Fibroblast of the aortic adventitia (primary cell): Measurements from ENCODE around the gene CCL23. TPM values are rescaled to one million over a fixed set of nuclear protein-coding genes. Genes with fewer than 3 reads are reported as not detected.

Source experiments
- DNase-seq: peaks from one replicate; pipeline ENCODE4 v3.0.0-alpha.2; 2010; ENCODE audit warnings: low read depth
- H3K4me3 ChIP-seq: 2 replicates; pipeline ENCODE4 v1.5.1; 2011; ENCODE audit warnings: low read depth, mild to moderate bottlenecking, control low read depth, low read length, moderate library complexity
- CTCF ChIP-seq: IDR thresholded peaks from 2 replicates; pipeline ENCODE4 v1.5.1; 2011; ENCODE audit warnings: mild to moderate bottlenecking, low read length, control low read depth, inconsistent platforms; ENCODE audit not compliant: insufficient read depth
- total RNA-seq: library from RNA; depleted of rRNA; stranded (reverse); fragments of >200 nt; gene quantifications from 2 replicates; pipeline ENCODE4 v1.2.3, GENCODE V29; 2012; ENCODE audit warnings: low replicate concordance

CCL23 gene
- total RNA-seq, 1 donor, result not detected

- peak; percentile 13 for DNase-seq
- TF ChIP-seq CTCF, result peak; percentile 30
- H3K4me3 ChIP-seq, result no peak overlapping the region
Observed at GRCh38 chr17:36008998-36009665, 8.6 kb downstream of the CCL23 start.

GRCh38 chr17:36004594-36005108 lies 13.1 kb downstream of the CCL23 start:
- DNase-seq, result no peak
- H3K4me3 ChIP-seq, result no peak overlapping the region
- no peak for TF ChIP-seq CTCF

GRCh38 chr17:36002631-36003030 lies 15.1 kb downstream of the CCL23 start:
- TF ChIP-seq CTCF, result no peak
- no peak for DNase-seq
- no peak overlapping the region for H3K4me3 ChIP-seq

GRCh38 chr17:36001862-36002603 lies 15.7 kb downstream of the CCL23 start:
- H3K4me3 ChIP-seq, result no peak overlapping the region
- no peak for DNase-seq
- TF ChIP-seq CTCF, result no peak

- no peak within 1 kb of the TSS for H3K4me3 ChIP-seq
- no peak for TF ChIP-seq CTCF
- DNase-seq, result no peak
Observed at GRCh38 chr17:36001110-36001771, 16.5 kb downstream of the CCL23 start, which contains the start of gene CCL15. Gene CCL15 (minus strand): TSS chr17:36001553. CDS start chr17:36001492, 61 bp downstream.

GRCh38 chr17:36000732-36001109 lies 17.1 kb downstream of the CCL23 start:
- no peak for DNase-seq
- no peak overlapping the region for H3K4me3 ChIP-seq
- TF ChIP-seq CTCF, result no peak
